Activated T-cell treated with anti-CD3 and anti-CD28 coated beads for 24 hours (primary cell): ENCODE data around the gene HIC1.

Experiments used
- DNase-seq: peaks from one replicate; pipeline ENCODE4 v3.0.0-alpha.2; 2020; ENCODE audit warnings: low read depth

HIC1 gene

GRCh38 chr17:2076087-2076984 lies 21.4 kb downstream of the HIC1 start:
- no peak for DNase-seq

GRCh38 chr17:2077040-2077439 lies 22.1 kb downstream of the HIC1 start:
- DNase-seq: no peak

- DNase-seq: no peak
Measured at GRCh38 chr17:2081564-2081963, 26.7 kb downstream of the HIC1 start.

GRCh38 chr17:2082003-2082781 lies 27.3 kb downstream of the HIC1 start:
- DNase-seq: no peak

- DNase-seq: no peak
Measured at GRCh38 chr17:2083613-2084035, 28.7 kb downstream of the HIC1 start.

GRCh38 chr17:2084036-2084765 lies 29.3 kb downstream of the HIC1 start:
- no peak for DNase-seq

GRCh38 chr17:2084766-2085647 lies 30.1 kb downstream of the HIC1 start:
- no peak for DNase-seq

GRCh38 chr17:2085648-2085949 lies 30.7 kb downstream of the HIC1 start:
- no peak for DNase-seq

- no peak for DNase-seq
Measured at GRCh38 chr17:2086306-2086705, 31.4 kb downstream of the HIC1 start.

GRCh38 chr17:2087597-2088211 lies 32.8 kb downstream of the HIC1 start:
- DNase-seq: peak; percentile 56

- no peak for DNase-seq
Measured at GRCh38 chr17:2089021-2089422, 34.1 kb downstream of the HIC1 start.

GRCh38 chr17:2090210-2090641 lies 35.3 kb downstream of the HIC1 start:
- DNase-seq: no peak

- no peak for DNase-seq
Measured at GRCh38 chr17:2090804-2091534, 36.1 kb downstream of the HIC1 start.

- DNase-seq: no peak
Measured at GRCh38 chr17:2092253-2092652, 37.4 kb downstream of the HIC1 start.

- DNase-seq: no peak
Measured at GRCh38 chr17:2093349-2093748, 38.4 kb downstream of the HIC1 start.

GRCh38 chr17:2094891-2095535 lies 40.1 kb downstream of the HIC1 start:
- DNase-seq: no peak

- DNase-seq: no peak
Measured at GRCh38 chr17:2095536-2095910, 40.6 kb downstream of the HIC1 start.

- DNase-seq: peak; percentile 27
Measured at GRCh38 chr17:2101448-2102257, 46.8 kb downstream of the HIC1 start.
